Esophagus muscularis mucosa (tissue), 3 donors: ENCODE data around the gene DDAH1.

ENCODE experiments used
- POLR2A ChIP-seq: fragments of 450-650 bp; IDR thresholded peaks from one replicate; pipeline ENCODE4 v1.6.1; 2017; ENCODE audit warnings: antibody characterized with exemption, moderate library complexity, mild to moderate bottlenecking, low read depth
- POLR2AphosphoS5 ChIP-seq, 2 donors: sonication (generic); formaldehyde crosslinking; IDR thresholded peaks; one replicate each; pipeline ENCODE4 v1.6.1; 2017; ENCODE audit warnings: antibody characterized with exemption in 2 of 2
- TF ChIP-seq, protein P1 (sequence below), 3 experiments: fragments of 200-600 bp in 2 of 3; fragments of 450-650 bp in 1 of 3; sonication (generic) in 2 of 3; IDR thresholded peaks; one replicate each; pipeline ENCODE4 v1.5.1; 2017 to 2019; ENCODE audit warnings: antibody characterized with exemption in 3 of 3, mild to moderate bottlenecking in 2 of 3, moderate library complexity in 1 of 3

GRCh38 chr1:85478366-85478765 is 13.4 kb upstream of the DDAH1 start:
- TF ChIP-seq, protein P1, sequence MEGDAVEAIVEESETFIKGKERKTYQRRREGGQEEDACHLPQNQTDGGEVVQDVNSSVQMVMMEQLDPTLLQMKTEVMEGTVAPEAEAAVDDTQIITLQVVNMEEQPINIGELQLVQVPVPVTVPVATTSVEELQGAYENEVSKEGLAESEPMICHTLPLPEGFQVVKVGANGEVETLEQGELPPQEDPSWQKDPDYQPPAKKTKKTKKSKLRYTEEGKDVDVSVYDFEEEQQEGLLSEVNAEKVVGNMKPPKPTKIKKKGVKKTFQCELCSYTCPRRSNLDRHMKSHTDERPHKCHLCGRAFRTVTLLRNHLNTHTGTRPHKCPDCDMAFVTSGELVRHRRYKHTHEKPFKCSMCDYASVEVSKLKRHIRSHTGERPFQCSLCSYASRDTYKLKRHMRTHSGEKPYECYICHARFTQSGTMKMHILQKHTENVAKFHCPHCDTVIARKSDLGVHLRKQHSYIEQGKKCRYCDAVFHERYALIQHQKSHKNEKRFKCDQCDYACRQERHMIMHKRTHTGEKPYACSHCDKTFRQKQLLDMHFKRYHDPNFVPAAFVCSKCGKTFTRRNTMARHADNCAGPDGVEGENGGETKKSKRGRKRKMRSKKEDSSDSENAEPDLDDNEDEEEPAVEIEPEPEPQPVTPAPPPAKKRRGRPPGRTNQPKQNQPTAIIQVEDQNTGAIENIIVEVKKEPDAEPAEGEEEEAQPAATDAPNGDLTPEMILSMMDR (IDR thresholded peaks at IDR 0.05) = no peak
- TF ChIP-seq POLR2A (no peak), POLR2AphosphoS5 (IDR thresholded peaks at IDR 0.05) (no peak)
